ENCODE data around the gene CD247.

CD247 gene

DNA sequence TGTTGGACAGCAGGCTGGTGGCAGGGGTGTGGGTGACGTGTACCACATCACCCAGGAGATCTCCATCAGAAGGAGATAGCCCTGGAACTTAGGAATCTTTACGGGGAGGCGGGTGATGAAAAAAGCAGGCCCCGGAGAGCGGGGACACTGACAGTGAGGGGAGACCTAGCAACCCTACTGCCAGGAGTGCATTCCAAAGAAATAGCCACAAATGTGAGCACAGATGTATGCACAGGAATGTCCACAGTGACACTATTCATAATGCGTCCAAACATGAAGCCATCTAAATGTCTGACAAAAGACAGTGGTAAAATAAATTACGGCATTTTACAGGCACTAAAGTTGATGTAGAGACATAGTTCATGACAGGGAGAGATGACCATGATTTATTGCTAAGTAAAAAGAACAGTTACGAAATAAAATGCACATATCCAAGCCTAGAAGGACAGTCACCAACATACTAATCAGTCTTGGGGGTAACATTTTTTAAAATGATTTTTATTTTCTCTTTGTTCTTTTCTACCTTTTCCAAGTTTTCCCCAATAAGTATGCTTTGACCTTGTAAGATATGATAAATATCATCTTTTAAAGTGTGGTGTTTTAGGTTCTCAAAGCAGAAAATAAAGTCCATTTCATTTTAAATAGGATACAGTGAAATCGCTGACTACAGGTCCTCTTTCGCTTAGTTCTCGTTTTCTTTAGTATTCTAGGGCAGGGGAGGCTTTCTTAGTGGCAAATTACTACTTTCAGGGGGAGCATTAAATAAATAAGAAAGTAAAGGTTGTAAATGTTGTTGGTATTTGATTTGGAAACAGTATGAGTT is 21.3 kb downstream of the CD247 start:
- TF ChIP-seq GATA3 (IDR thresholded peaks at IDR 0.05; ENCODE audit: low read depth, low read length) (no peak), GATA2 (IDR thresholded peaks at IDR 0.05; ENCODE audit: low read depth, low read length) (no peak)

DNA sequence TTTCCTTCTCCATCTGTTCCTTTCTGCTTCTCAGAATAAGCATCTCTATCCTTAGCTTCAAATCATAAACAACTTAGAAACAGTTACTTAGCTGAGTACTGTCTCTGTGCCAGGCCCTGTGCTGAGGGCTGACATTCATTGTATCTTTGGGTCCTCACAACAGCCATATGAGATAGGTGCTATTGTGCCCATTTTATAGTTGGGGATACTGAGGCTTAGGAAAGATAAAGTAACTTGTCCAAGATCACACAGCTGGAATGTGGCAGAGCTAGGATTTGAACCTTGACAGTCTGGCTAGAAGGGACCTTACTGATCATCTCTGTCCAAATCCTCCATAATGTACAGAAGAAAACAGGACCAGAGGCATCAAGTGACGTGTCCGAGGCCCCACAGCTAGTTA is 25.0 kb downstream of the CD247 start:
- TF ChIP-seq GATA3 (IDR thresholded peaks at IDR 0.05; ENCODE audit: low read depth, low read length): no peak
- no peak for TF ChIP-seq GATA2 (IDR thresholded peaks at IDR 0.05; ENCODE audit: low read depth, low read length)

DNA sequence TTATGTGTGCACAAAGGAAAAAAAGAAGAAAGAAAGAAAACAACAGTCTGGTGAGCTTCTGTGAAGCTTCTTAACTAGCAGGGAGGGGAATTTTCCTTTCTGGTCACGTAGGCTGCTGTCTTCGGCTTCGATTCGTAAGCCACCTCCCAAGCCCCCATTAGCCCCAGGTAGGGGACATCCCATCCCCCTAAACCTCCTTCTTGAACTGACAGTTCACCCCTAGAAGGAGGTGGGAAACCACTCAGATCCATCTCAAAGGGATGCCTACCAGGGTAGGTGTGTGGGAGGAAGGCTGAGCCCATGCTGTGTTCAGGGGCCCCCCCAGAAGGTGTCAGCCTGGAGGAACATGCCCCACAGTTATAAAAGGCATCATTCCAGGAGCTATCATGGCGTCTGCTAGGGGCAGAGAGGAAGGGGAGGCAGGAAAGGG is 25.8 kb downstream of the CD247 start:
- no peak for TF ChIP-seq GATA3 (IDR thresholded peaks at IDR 0.05; ENCODE audit: low read depth, low read length)
- TF ChIP-seq GATA2 (IDR thresholded peaks at IDR 0.05; ENCODE audit: low read depth, low read length): no peak

DNA sequence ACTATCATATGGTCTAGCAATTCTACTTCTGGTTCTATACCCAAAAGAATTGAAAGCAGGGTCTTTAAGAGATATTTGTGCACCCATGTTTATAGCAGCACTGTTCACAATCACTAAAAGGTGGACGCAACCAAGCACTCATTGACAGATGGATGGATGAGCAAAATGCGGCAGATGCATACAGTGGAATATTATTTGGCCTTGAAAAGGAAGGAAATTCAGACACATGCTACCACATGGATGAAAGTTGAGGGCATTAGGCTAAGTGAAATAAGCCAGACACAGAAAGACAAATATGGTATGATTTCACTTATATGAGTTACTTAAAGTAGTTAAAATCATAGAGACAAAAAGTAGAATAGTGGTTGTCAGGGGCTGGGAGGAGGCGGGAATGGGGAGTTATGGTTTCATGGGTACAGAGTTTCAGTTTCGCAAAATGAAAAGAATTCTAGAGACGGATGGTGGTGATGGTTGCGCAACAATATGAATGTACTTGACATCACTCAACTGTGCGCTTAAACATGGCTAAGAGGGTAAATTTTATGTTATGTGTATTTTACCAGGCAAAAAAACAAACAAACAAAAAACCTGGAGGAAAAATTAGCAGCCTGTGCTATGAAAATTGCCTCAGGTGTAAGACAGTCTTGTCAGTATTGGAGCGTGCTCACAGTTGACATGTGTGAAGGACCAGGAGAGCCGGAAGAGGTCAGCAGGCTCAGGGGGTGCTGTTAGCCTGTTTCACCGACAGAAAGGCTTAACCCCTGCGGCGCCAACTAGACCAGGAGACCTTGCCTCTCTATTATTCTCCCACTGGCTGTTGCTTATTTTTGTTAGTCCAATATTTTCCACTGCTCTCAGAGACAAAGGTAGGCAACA is 26.5 kb downstream of the CD247 start:
- TF ChIP-seq GATA2 (IDR thresholded peaks at IDR 0.05; ENCODE audit: low read depth, low read length) (no peak), GATA3 (IDR thresholded peaks at IDR 0.05; ENCODE audit: low read depth, low read length) (no peak)

DNA sequence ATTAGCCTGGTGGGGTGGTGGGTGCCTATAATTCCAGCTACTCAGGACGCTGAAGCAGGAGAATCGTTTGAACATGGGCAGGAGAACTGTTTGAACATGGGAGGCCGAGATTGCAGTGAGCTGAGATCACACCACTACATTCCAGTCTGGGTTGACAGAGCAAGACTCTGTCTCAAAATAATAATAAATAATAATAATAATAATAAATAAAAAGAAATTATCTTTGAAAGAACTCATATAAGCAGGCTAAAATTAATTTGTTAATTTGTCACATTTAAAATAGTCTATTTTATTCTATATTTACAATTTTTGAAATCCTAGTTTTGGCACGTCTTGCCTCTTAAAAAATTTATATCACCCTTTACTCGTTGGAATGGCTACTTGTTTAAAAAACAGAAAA is 27.6 kb downstream of the CD247 start:
- TF ChIP-seq GATA2 (IDR thresholded peaks at IDR 0.05; ENCODE audit: low read depth, low read length) (no peak), GATA3 (IDR thresholded peaks at IDR 0.05; ENCODE audit: low read depth, low read length) (no peak)

DNA sequence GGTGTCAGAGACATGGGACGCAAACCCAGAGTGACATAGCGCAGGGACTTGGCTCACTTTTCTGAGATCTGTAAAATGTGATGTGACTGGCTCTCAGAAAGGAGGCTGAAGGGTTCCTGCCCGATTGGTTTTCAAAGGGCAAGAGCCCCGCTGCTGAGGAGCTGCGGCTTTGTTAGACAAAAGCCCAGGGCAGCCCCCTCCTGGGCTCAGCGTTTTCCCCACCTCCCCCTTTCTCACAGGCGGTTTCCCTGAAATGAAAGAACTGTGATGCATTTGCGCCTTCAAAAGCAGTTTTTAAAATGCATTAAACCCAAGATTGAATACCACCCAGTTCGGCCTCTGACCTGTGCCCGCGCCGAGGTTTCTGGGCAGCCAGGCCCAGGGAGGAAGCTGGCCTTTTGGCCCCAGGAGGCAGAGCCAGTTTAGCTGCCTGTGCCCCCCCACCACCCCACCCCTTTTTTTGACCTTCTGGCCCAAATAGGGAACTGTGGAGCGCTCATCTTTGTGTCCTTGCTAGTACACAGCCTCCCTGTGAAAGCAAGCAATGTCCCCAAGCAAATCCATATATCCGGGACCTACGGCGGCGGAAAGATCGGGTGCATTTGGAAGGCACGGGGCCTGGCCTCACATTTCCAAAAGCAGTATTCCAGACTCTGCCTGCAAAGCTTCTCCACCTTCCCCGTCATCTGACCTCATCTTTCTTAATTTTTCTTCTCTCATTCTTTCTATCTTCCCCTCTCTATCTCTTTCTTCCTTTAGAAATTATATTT is 28.6 kb downstream of the CD247 start:
- no peak for TF ChIP-seq GATA2 (IDR thresholded peaks at IDR 0.05; ENCODE audit: low read depth, low read length)
- no peak for TF ChIP-seq GATA3 (IDR thresholded peaks at IDR 0.05; ENCODE audit: low read depth, low read length)

DNA sequence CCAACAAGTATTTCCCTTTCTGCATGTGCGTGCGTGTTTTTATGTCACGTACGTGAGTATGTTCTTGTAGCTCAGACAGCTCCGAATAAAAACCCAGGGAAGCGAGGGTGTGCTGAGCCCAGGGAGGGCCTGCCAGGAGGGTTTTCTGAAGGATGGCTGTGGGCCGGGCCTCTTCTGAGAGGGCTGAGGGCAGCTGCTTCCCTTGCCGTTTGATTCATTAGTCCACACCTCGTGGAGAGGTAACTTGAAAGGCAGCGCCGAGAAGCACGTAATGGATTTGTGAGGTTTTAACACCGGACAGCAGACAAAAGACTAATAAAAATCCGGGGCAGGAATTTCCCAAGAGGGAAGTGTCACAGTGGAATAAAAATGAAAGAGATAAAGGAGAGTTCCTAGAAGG is 29.5 kb downstream of the CD247 start:
- TF ChIP-seq GATA3 (IDR thresholded peaks at IDR 0.05; ENCODE audit: low read depth, low read length): no peak
- no peak for TF ChIP-seq GATA2 (IDR thresholded peaks at IDR 0.05; ENCODE audit: low read depth, low read length)

DNA sequence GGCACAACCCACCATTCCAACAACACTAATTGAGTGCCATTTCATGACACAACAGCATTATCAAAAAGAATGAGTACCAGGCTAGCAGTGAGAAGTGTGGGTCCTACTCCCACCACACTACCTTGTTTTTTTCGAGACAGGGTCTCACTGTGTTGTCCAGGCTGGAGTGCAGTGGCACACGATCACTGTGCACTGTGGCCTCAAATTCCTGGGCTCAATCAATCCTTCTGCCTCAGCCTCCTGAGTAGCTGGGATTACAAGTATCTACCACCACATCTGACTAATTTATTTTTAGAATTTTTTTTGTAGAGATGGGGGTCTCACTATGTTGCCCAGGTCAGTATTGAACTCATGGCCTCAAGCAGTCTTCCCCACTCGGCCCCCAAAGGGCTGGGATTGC is 30.7 kb downstream of the CD247 start:
- TF ChIP-seq GATA2 (IDR thresholded peaks at IDR 0.05; ENCODE audit: low read depth, low read length) (no peak), GATA3 (IDR thresholded peaks at IDR 0.05; ENCODE audit: low read depth, low read length) (no peak)

DNA sequence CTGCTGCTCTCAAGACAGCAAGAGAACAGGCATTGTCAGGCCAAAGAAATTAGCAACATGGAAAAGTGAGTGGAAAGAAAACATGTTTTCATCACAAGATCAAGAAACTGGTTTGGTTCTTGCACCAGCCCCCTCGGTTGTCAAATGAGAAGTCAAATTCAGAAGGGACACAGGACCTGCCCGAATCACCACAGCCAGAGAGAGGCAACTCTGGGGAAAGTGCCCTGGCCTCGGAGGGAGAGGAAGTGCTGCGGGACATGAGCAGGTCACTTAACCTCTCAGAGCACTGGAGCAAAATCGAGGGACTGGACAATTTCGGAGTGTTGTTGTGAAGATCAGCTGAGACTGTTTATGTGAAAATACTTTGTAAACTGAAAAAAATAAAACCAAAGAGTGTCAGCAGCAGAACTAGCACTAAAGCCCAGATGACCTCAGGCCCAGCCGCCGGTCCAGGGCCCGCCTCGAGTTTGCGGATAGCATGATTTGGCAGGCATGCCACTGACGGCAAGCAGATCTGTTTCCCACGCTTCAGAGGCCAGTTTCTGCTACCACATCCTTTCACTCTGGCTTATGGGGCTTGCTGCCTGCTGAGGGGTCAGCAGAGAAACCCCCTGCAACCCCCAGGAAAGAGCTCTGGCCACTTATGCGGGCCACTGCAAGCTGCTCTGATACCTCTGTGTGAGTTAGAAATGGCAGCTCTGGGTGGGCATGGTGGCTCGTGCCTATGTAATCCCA is 32.1 kb downstream of the CD247 start:
- TF ChIP-seq GATA3 (IDR thresholded peaks at IDR 0.05; ENCODE audit: low read depth, low read length) (no peak), GATA2 (IDR thresholded peaks at IDR 0.05; ENCODE audit: low read depth, low read length) (no peak)

DNA sequence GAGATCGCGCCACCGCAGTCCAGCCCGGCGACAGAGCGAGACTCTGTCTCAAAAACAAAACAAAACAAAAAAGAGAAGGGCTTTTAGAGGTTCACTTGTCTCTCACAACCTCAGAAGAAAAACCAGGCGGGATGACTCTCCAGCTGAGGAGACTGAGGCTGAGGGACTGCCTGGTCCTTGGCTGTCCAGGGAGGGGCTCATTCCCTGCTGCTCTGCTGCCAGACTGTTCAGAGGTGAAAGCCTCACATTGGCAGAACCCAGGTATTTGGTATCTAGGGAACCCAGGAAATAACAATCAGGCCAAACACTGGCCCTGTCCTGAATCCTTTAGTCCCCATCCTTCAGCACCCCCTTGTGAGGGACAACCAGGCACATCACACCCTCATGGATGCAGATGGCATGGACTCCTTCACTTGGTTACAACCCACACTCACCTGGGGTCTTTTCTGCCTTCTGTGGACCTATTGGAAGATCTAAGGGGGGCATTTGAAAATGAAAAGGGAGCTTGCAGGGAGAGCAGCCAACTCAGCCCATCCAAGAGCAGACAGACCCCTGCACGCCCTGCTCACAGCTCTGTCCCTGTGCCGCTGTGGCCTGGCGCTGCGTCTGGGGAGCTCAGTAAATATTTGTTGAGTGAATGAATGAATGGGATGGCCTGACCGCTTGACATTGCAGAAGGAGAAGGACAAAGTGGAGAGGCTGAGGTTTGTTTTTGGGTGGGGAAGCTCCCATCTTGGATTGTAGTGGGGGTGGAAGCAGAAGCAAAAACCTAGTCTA is 33.4 kb downstream of the CD247 start:
- TF ChIP-seq GATA3 (IDR thresholded peaks at IDR 0.05; ENCODE audit: low read depth, low read length) (no peak), GATA2 (IDR thresholded peaks at IDR 0.05; ENCODE audit: low read depth, low read length) (no peak)

DNA sequence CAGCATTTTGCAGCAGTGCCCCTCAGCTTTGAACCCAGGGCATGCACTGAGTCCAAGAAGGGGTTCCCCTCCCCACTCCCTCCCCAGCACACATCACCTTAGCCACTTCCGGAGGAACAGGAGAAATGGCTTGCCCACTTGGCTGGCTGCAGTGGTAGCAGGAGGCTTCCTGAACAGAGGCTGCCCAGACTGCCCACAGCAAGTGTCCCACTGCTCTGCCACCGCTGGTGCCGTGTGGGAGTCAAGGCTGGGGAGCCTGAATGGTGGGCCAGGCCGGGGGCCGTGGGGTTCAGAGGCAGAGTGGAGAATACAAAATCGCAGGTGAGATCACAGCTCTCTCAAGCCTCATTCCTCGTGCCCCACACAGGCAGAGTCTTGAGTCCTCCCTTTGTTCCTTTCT is 34.5 kb downstream of the CD247 start:
- no peak for TF ChIP-seq GATA3 (IDR thresholded peaks at IDR 0.05; ENCODE audit: low read depth, low read length)
- no peak for TF ChIP-seq GATA2 (IDR thresholded peaks at IDR 0.05; ENCODE audit: low read depth, low read length)

DNA sequence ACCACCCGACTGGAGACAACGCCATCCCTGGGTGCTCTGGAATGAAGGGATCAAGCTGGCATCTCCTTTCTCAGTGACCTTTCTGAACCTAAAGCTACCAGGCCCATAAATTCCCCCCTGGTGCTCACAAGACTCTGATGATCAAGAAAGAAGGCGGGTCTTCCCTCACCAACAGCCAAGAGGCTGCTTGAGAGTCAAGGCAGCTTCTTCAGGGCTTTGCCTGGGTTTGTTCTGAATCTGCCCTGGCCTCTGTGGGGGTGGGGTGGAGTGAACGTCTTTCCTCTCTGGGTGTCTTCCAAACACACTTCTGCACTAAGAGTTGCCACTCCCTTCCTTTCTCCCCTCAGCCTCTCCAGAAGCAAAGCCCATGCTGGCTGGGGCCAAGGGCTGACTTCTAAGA is 36.1 kb downstream of the CD247 start:
- TF ChIP-seq GATA3 (IDR thresholded peaks at IDR 0.05; ENCODE audit: low read depth, low read length) (no peak), GATA2 (IDR thresholded peaks at IDR 0.05; ENCODE audit: low read depth, low read length) (no peak)
